GM21390 (cell line): ENCODE results near the gene APCDD1L.

ENCODE experiments used
- ATAC-seq: cut with Tn5 transposase; IDR thresholded peaks from one replicate; pipeline ENCODE4 v1.9.1; 2021; ENCODE audit not compliant: unreplicated experiment

The APCDD1L gene

DNA sequence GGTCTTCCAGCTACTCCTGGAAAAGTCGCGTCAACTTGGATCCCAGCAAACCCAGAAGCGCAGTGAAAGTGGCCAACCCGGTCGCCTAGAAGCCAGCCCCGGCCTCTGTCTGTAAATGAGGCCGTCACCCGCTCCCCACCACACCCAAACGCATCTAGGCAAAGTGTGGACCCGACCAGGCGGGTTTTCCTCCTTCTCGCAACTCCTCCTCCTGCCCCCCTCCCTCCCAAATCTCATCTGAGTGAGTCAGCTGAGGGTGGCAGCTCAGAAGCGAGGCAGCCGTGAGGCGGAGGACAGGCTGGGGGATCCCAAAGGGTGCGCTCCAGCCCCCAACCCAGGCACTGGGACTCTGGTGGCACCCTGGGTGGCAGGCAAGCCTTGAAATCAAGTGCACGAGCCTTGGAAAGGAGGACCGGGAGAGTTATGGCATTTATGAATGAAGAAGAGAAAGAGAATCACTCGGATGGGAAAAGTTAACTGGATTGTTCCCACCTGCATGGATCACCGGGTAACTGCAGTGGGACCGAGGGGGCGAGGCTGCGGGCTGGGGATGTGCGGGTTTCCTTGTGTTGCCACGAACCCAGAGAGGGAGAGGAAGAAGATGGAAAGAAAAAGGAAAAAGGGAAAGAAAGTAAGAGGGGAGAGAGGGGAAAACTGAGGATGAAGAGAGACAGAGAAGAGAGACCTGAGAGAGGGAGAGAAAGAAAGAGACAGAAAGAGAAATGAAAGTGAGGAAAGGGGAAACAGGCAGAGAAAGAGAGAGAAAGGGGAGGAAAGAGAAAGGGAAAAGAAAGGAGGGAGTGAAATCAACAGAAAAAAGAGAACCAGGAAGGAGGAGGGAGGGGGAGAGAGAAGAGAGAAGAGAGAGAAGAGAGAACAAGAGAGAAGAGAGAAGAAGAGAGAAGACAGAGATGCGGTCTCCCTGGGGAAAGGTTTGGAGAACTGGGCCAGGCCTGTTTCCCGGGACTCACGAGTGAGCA is at the start of gene APCDD1L:
APCDD1L (minus strand) TSS at position 167 of the 980 bp plus-strand sequence. CDS start 692 bp downstream, outside the sequence.
- no peak for ATAC-seq

DNA sequence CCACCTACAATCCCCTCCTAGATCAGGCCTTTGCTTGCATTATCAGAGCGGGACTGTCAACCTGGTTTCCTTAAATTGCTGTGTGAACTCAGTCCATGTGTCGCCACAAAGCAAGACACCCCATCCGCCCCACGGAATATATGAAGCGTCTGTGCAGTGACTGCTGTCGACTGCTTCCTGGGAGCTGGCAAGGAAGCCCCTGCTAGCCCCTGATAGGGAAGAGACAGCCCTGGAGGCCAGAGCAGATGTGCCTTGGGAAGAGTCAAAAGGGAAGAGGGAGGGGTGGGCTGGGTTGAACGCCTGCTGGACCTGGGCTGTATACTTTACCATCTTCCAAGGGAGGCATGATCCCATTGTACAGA is 44.1 kb upstream of the APCDD1L start:
- ATAC-seq: no peak

DNA sequence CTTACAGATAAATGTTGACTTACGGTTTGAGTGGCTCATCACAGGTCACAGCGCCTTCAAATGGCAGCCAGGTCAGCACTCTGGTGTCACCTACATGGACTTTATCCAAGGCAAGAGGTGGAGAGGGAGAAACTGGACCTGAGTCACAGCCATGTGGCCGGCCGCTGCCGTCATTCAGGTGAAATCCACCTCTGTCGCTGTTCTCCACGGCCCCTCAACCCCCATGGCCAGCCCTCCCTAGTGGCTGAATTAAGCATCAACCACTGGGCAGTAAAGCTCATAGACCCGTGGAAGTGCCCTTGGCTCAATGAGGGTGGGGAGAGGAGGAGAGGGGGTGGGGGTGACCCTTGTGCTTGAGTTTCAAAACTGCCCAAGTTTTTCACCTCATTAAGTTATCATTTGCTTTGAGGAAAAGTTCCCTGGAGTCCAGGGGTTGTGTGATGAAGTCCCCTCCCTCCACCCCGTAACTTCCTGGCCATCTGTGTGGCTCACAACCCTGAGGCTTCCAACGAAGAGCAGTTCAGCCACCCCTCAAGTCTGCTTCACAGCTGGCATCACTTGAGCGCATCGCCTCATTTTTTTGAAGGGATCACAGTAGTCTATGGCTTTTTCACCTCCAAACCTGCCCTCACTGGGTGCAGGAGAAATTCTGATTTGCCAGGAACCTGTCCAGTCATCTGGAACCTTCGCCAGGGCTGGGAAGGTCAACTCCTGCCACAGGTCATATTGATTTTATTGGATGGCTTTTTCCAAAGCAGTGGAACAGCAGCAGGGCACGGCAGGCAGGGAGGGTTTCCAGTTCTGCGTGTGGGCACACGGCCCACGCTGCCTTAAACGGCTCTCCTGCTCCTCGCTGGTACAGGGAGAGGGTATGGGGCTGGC is 43.5 kb upstream of the APCDD1L start:
- ATAC-seq: no peak

DNA sequence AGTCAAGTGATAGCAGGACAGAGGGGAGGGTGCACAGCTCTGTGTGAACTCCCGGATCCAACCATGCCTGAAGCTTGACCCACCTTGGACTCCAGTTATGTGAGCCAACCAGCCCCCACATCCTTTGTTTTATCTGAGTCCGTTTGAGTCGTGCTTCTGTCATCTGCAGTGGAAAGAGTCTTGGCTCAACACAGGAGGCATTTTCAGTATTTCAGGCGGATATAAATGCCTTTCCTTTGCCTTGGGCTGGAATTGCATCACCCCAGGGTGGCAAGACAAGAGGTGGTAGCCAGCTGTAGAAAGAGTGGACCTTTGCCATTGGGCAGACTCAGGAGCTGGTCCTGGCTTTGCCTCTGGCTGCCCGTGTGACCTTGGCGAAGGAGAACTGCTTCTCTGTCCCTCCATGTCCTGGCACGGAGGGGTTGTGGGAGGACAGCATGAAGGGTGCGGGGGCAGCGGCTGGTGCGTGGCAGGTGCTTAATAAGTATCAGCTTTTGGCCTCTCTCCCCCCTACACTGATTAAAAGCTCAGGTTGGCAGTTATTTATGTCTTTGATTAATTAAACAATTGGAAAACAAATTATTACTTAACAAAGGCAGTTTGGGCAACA is 42.6 kb upstream of the APCDD1L start:
- no peak for ATAC-seq

DNA sequence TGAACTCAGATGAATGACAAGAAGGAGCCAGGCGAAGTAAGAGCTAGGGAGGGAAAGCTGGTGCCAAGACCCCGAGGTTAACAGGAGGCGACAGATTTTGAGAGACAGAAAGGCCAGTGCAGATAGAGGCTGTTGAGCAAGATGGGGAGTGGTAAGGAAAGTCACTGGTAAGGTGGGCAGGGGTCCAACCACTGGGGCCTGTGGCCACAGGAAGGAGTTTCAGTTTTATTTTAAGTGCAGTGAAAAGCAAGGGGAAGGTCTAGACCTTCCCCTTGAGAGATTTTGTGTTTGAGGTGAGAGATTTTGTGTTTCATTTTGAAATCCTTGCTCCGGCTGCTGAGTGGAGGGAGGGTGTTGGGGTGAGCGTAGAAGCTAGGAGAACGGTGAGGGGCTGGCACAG is 41.8 kb upstream of the APCDD1L start:
- ATAC-seq: no peak

DNA sequence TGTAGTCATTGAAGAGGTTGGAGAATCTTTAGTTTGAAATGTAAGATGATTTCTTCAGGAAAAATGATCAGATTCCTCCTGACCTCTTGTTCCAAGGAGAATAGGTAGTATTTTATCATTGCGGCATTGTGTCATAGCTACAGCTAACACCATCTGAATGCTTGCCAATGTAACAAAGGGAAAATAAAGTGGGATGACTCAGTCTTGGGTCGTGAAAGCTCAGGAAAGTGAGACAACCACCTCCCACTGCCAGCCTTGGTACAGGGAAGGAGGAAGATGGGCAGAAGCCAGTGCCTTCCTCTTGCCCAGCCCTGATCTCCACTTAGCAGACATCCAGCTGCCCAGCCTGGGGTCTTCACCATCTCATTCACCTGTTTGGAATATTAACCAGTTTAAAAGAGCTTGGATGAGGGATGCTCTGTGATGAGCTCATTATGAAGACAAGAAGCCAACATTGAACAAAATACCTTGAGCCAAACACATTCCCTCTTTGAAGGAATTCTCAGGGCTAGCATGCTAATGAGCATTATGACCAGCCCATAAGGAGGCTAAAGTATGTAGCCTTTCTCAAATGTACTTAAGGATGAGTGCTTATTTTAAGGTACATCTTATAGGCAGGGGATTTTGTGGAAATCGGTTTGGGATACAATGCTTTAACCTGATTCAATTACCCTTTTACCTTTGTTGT is 40.0 kb upstream of the APCDD1L start:
- no peak for ATAC-seq

DNA sequence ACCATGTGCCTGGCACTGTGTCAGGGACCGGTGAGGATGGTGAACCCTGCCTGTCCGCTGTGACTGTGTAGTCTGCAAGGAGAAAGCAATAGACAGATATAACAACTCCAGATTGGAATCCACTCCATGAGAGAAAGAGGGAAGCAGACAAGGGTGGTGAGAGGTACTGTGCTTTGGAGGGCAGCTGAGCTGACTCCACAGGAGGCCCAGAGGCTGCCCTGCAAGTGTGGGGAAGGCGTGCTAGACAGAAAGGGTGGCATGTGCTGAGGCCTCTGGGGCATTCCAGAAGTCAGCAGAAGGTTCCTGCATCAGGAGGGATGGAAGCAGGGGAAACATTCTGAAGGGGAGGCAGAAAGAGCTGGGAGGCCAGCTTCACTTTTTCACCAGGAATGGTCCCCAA is 39.3 kb upstream of the APCDD1L start:
- no peak for ATAC-seq

DNA sequence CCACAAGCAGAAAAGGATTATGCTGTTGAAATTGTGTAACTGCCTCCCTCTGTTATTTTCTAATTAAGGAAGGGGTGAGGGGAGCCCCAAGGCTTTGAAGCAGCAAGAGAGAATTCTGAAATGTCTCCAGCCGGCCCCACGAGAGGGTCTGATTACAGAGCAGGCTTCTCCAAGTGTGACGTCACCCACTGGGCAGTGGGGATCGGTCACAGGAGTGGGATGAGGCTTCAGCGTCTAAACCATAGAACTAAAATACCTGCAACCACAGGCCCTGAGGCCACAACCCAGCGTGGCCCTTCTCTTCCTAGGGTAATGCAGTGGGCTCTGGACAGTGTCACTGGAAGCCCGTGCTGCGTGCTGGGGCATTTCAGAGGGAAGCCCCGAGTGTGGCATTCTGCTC is 38.6 kb upstream of the APCDD1L start:
- no peak for ATAC-seq

DNA sequence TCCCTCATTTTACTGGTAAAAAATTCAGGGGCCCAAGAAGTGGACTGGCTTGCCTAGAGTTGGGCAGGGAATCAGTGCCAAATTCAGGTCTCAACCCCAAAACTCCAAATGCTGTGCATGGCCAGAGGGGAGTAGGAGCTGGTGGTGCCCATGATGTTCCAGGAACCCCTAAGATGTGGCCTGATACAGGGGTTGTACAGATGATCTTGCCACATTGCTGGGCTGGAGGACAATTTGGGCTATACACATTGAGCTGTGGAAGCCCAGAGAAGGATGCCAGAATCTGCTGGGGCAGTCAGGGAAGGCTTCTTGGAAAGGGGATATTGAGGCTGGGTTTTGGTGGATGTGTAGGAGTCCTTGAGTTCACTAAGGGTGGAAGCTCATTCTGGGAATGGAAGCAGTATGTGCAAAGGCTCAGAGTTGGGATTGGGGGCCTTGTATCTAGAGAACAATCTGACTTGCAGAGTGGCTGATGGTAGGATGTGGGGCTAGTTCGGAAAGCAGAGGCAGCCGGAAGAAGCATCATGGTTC is 38.0 kb upstream of the APCDD1L start:
- no peak for ATAC-seq

DNA sequence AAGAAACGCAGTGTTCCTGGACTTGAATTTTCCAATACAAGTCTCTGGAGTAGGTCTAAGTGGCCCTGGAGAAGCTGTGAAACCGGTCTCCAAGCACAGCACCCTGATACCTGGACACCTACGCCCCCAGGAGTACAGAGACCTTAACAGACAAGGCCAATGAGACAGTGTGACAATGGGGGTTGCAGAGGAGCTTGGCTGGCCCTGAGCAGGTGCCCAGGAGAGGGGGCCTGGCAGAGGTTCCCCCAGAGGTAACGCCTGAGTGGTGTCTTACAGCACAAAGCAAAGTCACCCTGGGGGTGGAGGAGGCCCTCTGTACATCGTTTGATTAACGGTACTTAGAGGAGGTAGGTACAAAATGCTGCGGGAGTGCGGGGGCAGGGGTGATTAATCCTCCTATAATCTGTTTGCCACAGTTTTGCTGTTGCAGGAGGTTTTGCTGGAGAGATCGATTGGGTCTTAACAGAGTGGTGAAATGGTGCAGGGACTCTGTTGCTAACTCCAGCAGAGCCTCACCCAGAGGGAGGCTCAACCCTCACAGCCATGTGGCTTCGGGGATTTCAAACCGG is 37.3 kb upstream of the APCDD1L start:
- no peak for ATAC-seq

DNA sequence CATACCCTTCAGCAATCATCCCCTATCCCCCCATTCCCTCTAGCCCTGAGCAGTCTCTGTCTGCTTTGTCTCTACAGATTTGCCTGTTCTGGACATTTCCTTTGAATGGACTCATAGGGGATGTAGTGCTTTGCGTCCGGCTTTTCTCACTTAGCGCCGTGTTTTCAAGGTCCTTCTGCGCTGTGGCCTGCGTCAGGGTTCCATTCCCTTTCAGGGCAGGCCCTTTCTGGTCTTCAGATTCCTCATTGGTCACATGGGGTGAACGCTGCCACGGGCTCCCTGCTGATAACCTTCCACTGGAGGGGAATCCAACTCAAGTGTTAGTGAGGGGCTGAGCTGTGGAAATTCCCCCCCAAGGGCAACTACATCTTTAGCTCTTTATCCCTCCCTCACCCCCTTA is 36.4 kb upstream of the APCDD1L start:
- ATAC-seq: no peak

DNA sequence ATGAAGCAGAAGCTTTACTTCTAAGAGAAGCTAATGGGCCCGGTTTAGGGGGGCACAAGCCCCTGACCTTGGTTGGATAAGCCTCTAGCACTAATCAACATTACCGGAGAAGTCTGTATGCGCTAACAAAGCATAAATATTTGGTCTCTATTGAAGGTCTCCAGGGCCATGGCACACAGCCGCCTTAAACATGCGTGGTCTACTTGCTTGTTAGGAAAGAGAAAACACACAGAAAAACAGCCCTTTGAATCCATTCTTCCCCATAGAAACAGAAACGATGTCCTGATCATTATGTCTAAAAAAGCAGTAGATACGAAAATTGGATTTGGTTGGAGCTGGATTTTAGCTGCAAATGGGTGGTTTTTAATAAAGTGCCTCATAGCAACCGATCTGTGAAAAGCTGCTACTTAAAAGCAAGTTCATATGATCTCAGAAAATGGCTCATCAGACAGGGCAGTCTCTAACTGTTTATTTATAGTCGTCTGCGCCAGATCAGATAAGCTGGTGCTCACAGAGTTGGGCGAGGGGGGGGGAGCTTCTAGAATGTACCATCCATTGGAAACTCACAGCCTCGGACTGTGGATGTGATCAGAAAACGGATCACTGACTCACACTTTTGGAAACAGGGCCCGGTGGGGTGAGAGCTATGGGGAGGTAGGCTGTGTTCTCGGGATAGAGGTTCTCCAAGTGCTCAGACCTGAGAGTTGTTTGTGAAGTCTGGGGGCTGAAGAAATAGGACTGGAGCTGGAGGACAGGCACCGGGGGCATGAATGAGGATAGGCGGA is 35.3 kb upstream of the APCDD1L start:
- ATAC-seq: no peak

DNA sequence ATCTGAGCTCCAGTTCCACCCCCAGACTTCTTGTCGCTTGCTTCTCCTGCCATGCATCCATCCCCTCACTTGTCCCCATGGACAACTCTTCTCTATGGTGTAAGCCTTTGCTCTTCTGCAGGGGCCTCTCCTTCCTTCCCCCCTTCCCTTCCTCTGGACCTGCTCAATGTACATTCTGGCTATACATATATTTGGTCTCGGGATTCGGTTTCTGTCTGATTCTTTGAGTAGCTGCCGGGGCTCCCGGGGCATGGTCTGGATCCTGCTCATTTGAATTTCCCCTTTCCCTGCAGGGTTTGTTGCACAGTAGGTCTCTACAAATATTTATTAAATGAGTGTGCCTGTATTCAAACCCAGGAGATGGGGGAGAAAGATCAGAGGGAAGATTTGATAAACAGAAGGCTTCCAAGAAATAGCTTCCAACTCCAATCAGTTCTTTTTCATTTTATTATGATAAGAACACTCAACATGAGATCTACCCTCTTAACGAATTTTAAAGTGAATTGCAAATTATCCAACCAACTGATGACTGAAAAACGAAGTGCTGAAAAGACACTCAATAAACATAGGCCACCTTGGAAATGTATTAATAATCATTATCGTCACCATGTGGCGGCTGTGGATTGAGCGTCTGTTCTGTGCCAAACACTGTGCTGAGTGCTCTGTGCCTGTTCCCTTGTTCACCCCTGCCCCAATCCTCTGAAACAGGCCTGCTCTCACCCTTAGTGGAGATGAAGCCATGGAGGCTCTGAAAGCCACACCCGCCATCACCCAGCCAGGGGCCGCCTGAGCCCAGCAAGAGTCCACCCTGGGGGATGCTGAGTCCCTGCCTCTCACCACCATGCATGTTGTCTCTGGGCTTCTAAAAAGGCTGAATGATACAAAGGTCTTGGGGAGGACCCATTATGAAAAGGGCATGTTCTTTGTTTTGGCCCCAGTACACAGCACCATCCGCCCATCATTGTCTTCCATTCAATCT is 34.3 kb upstream of the APCDD1L start:
- no peak for ATAC-seq

DNA sequence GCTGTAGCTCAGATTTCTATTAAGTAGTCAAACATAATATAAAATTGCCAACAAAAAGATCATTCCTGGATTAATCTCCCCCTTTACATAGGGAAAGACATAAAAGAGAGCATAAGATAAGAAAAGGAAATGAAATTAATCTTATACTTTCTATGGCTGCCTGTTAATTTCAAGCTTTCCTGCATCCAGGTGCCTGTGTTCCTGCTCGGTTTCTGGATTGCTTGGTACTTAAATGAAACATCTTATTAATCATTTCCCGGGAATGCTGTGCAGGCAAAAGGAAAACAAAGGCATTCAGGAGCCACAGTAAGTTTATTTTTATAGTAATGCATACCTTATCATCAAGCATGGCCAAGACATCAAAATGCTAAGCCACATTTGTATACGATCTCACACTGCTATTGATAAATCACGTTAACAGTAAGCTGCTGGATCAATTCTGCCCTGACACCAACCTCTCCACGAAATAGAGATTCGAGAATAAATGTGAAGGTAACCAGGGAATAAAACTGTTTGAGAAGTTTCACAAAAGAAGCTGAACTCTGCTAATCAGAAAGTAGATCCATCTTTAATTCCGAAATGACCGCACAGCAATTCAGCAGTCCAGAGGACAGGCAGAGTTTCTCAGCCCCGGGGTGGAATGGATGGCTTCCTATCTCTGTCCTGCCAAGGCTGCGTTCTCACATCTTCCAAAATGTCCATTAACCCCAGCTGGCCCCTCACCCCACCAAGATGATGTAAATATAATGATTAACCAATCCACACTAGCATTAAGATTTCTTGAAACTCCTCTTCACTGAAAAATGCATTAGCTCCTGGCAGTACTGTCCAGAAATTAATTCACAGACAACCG is 32.6 kb upstream of the APCDD1L start:
- no peak for ATAC-seq

DNA sequence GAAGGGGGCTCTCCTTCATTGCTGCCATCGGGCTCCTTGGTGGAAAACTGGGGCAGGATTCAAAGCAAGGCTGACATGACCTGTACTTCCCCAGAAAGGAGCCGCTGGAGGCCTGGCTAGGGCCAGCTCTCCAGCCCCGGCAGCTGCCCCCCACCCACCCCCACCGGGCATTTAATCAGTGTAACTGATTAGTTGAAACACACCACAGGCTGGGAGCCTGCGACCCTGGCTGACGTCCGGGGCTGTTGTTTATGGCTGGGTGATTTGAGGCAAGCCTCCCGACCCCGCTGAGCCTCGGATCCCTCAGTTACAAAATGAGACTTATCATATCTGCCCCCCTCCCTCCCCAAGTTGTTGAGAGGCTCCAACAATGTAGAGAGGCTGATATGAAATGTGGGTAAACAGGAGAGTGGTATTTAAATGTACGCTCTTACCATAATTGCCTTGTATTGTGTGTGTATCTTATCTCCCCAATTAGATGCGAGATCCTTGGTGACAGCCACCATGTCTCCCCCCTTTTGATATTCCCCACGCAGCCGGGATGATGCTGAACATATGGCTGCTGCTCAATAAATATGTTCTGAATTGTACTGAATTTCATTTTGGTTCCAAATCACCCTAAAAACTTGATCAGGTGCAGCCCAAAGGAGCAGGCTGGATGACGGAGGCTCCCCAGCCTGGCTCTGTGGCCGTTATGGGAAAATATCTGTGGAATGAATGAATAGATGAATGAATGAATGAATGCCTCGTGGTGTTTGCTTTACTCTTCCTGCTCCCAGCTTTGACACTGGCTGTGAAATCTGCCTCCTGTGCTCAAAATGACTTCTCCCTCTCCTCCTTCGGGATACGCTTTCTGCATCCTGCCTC is 31.8 kb upstream of the APCDD1L start:
- ATAC-seq: no peak

DNA sequence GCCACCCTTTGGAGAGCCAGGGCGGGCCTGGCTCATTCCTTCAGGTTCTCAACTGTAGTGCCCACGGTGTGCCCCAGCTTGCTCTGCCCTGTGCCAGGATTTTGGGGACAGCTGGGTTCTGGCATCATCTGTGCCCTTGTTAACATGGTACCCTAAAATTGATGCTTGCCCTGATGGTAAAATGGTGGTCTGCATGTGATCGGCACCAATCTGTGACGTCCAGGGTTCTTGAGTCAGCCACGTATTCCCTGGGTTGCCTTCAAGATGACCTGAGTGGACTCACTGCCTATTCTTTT is 31.2 kb upstream of the APCDD1L start:
- ATAC-seq: no peak
